NCI-H2227 treated with DMSO at 0.1 percent for 48 hours (cell line): Measurements from ENCODE around the gene MARK2.

Experiments used
- DNase-seq: peaks from one replicate; lab custom pipeline; 2025; lab: John Stamatoyannopoulos, UW

Gene MARK2

DNA sequence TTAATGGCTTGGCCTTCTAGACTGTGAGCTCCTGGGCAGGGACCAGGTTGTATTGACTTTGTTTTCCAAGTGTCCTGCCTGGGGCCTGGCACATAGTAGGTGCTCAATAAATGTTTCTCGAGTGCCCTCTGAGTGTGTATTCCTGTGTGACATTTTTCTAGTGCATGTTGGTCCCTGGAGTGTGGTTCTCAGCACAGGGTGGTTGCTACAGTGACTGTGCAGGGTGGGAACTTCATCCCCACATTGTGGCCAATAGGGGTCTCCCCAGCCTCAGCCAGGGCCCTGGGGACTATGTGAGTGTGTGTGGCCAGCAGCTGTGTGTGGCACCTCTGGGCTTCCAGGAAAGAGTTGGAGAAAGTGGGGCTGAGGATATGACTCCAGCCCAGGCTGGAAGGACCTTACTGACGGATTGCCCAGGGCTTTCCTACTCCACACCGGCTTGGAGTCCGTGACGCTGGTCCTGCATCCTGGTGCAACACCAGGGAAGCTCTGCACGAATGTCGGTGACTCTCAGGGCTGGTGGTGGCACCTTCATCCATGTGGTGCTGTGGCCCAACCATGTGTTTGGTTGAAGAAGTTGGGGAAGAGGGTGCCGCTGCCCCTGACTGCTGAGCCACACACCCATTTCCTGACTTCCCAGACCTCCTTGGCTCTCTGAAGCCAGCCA, 9.0 kb upstream of the MARK2 start:
- DNase-seq, result no peak

DNA sequence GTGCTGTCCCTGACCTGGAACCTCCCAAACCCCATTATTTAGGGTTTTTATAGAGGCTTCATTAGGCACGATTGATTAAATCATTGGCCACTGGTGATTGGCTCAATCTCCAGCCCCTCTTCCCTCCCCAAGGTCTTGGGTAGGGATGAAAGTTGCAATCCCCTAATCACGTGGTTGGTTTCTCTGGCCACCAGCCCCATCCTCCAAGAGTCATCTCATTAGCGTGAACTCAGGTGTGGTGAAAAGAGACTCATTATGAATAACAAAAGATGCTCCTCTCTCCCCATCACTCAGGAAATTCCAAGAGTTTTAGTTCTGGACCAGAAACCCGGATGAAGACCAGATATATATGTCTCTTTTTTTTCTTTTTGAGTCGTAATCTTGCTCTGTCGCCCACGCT, 7.6 kb upstream of the MARK2 start:
- DNase-seq, result no peak

DNA sequence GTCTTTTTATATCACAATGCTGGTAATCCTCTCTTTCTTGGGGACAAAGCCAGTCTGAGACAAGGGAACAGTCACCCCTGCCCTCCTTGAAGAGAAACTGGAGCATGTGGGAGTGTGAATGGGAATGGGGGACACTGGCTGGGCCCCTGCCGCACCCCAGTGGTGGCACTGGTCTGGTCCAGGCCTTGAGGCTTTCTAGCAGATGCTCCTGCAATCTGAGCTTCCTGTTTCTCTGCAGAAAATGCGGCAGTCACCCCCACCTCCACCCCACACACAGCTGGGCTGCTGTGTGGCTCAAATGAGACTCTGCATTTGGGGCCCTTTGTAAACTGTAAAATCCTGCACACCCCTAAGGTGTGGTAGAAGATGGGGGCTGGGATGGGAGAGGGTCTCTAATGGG, 6.6 kb upstream of the MARK2 start:
- no peak for DNase-seq

DNA sequence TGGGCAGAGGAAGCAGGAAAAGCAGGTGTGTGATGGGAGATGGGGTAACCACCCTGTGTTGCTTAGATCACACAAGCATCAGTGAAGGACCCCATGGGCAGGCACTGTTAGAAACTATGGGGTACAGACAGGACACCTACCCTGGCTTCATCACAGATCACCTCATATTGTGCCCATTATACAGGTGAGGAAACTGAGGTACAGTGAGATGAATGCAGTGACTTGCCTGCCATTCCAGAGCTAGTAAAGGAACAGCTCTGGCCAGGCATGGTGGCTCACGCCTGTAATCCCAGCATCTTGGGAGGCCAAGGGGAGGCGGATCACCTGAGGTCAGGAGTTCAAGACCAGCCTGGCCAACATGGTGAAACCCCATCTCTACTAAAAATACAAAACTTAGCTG, 5.9 kb upstream of the MARK2 start:
- DNase-seq, result no peak

GRCh38 chr11:63834535-63835157, 4.3 kb upstream of the MARK2 start:
- no peak for DNase-seq

- no peak for DNase-seq
These were observed 3.8 kb upstream of the MARK2 start for GRCh38 chr11:63835158-63835545.

- peak; percentile 65 for DNase-seq
These were observed 1.8 kb upstream of the MARK2 start for GRCh38 chr11:63837027-63837688.

GRCh38 chr11:63837739-63838138, 1.2 kb upstream of the MARK2 start:
- no peak for DNase-seq

- no peak for DNase-seq
These were observed 696 bp upstream of the MARK2 start for GRCh38 chr11:63838150-63838677.

DNA sequence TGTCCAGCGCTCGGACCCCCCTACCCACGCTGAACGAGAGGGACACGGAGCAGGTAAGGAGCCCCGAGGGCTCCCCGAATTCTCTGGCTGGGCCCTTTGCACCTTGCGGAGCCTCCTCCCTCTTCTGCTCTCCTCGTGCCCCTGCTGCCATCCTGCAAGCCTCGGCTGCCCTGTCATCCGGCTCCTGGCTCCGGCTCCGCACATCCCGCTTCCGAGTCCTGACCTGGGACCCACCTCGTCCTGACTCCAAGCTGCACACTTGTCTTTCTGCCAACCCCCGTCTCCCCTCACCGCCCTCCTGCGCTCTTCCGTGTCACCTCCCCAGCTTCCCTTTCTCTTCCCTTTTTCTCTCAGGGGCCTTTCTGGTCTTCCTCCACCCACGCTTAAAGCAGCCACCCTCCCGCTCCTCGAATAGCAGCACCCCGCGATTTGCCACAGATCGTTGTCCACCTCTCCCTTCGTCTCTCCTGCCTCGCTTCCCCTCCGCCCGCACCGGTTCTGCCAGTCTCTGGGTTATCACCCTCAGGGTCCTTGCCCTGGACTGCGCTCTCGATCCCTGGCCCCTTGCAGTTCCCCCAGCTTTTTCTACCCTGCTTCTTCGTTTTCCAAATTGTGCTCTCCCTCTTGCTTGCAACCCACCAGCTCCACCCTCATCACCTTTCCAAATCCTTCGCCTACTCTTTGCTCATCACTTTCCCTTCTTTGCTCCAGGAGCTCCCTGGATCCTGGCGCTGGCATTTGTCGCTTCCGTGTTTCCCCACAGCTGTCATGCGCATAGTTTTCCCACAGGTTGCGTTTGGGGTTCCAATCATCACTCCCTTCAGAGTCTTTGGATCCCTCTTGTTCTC, 822 bp downstream of the MARK2 start:
- no peak for DNase-seq

- no peak for DNase-seq
These were observed 1.6 kb downstream of the MARK2 start for GRCh38 chr11:63840356-63841060.

DNA sequence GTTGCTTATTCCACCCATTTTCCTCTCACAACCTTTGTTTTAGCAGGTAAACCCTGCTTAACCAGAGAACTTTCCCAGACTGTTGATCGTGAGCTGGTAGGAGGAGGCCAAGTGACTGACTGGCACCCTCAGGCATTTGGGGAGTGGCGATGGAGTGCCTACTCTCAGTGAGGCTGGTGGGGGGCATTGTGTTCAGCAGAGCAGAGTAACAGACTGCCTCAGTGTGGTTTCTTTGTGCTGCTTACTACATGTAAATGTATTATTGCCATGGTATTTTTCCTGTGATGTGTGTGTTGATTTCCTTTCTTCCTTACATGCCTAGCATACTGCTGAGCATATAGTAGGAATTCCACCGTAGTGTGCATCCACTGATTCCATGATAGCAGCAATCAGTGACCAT, 2.6 kb downstream of the MARK2 start:
- no peak for DNase-seq

DNA sequence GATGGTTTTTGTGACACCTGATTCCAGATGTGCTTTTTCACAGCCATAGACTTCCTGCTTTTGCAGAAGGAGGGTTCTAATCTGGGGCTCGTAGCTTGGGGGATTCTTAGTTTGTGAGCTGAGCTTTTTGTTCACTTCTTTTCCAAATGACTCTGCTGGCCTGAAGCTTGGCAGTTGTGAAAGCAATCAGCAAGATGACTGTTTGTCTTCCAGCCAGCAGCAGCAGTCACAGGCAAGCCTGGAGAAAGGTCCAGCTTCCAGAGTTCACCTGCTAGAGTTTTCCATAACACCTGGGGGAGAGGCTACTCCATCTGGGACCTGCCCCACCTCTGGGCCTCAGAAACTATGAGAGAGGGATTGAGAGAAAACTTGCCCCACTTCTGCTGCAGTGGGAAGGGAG, 4.1 kb downstream of the MARK2 start:
- no peak for DNase-seq

DNA sequence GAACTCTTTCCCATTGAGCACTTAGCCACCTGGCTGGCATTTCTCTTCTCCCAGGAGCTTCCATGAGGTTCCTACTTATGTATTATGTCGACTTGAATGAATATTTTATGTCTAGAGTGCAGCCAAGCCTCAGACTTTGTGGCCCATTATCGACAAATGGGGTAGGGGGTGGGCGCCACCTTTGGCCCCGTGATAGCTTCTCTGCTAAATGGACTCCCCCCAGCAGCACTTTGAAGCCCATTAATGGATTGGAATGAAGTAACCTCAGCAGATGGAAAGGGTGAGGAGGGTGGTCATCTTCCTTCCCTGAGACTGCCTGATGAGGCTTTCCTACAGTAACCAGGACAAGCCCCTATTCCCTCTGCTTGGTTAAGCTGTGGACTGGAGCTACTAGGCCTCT, 5.9 kb downstream of the MARK2 start:
- DNase-seq, result no peak

GRCh38 chr11:63845303-63845702, 6.4 kb downstream of the MARK2 start:
- no peak for DNase-seq

DNA sequence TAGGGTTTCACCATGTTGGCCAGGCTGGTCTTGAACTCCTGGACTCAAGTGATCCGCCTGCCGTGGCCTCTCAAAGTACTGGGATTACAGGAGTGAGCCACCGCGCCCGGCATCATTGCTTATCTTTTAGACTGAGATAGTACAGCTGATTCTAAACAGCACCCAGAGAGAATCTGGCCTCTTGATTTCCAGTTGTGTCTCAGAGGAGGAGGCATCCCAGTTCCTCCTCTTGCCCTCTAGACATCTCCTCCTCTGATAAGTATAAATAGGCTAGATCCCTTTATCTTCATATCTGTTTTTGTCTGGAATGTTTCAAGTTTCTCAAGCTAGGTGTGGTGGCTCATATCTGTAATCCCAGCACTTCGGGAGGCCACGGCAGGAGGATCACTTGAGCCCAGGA, 7.0 kb downstream of the MARK2 start:
- no peak for DNase-seq

GRCh38 chr11:63846897-63847296, 8.0 kb downstream of the MARK2 start:
- no peak for DNase-seq

- no peak for DNase-seq
These were observed 8.5 kb downstream of the MARK2 start for GRCh38 chr11:63847363-63847762.

- DNase-seq, result no peak
These were observed 10.8 kb downstream of the MARK2 start for GRCh38 chr11:63849691-63850090.

DNA sequence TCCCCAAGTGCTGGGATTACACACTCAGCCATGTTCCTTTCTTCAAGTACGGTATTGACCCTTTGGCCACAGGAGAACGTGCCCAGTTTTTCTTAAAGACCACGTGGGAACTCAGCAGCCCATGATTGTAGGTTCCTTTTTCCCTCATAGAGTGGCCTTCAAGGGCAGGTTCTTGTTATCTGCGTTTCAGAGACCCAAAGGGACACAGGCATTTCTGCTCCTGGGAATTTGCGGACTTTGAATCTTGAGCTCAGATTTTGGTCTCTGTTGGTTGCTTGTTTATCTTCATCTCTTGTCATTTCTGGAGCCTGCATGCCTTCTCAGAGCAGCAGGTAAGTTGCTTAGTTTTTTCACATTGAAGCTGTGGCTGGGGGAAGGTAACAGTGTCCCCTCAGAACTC, 12.0 kb downstream of the MARK2 start:
- DNase-seq, result no peak

GRCh38 chr11:63851364-63851763, 12.5 kb downstream of the MARK2 start:
- no peak for DNase-seq

DNA sequence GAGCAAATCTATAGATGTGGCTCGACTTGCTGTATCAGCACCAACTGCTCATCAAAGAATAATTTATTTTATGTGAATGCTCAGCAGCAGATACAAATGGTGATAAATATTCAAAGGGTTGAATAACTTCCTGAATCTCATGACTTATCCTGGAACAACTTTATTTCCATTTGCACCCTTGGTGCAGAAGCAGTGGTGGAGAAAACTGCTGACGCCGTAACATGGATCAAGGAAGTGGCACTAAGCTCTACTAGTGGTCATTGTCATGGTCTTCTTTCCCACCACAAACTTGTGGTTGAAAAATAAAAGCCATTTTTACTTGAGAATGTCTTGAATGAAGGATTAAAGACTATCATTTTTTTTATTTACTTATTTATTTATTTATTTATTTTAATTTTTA, 14.6 kb downstream of the MARK2 start:
- DNase-seq, result no peak
